Measurements from ENCODE around the gene PLCG2.

GRCh38 chr16:81744911-81745310 lies 34.2 kb upstream of the PLCG2 start:
- TF ChIP-seq CTCF (IDR thresholded peaks at IDR 0.05; ENCODE audit: low read depth, low read length) (no peak), POLR2A (IDR thresholded peaks at IDR 0.05; ENCODE audit: extremely low read depth, insufficient read length) (no peak)

Data from NB4 (cell line).